Thyroid gland (tissue), 4 donors: ENCODE results near the gene EYA4. TPM values are rescaled to one million over a fixed set of nuclear protein-coding genes. Genes with fewer than 3 reads are reported as not detected.

ENCODE experiments used
- DNase-seq, 2 donors: peaks; one replicate each; pipeline ENCODE4 v3.0.0-alpha.2; 2019
- H3K27ac ChIP-seq, 3 donors: fragments of 200-600 bp; sonication (generic); 1 replicate in 2 of 3; 2 replicates in 1 of 3; pipeline ENCODE4 v1.5.1; 2016 to 2019; ENCODE audit warnings: mild to moderate bottlenecking in 1 of 3, moderate library complexity in 1 of 3
- H3K27me3 ChIP-seq: fragments of 200-600 bp; sonication (generic); one replicate; pipeline ENCODE4 v1.5.1; 2019
- H3K36me3 ChIP-seq, 2 donors: fragments of 200-600 bp; sonication (generic); one replicate each; pipeline ENCODE4 v1.5.1; 2016 to 2019
- H3K4me1 ChIP-seq, 2 donors: fragments of 200-600 bp; sonication (generic); one replicate each; pipeline ENCODE4 v1.5.1; 2017 to 2019
- H3K4me3 ChIP-seq, 3 donors: fragments of 200-600 bp; sonication (generic); replicated peaks in 1 of 3; 1 replicate in 2 of 3; 2 replicates in 1 of 3; pipeline ENCODE4 v1.5.1; 2016; ENCODE audit warnings: mild to moderate bottlenecking in 1 of 3
- H3K9me3 ChIP-seq: fragments of 200-600 bp; sonication (generic); one replicate; pipeline ENCODE4 v1.5.1; 2017
- POLR2A ChIP-seq, 2 donors: fragments of 450-650 bp; IDR thresholded peaks; one replicate each; pipeline ENCODE4 v1.6.1; 2017; ENCODE audit warnings: antibody characterized with exemption in 2 of 2, mild to moderate bottlenecking in 2 of 2, moderate library complexity in 1 of 2
- WGBS, 2 donors: methylation state at CpG; one replicate each; pipeline ENCODE4 v1.1.5; 2017; 5-methylcytosine and 5-hydroxymethylcytosine counted together
- intact Hi-C: fragments of 100-400 bp; cut with DNase I; formaldehyde crosslinking; loops from one replicate; pipeline ENCODE4 v1.15.1; 2023
- total RNA-seq, 4 donors: library from RNA; depleted of rRNA; stranded (reverse); fragments of >200 nt; gene quantifications; one replicate each; pipeline ENCODE4 v1.2.3, GENCODE V29; 2016
- TF ChIP-seq, protein P1 (sequence below), 6 experiments: fragments of 200-600 bp in 3 of 6; fragments of 450-650 bp in 3 of 6; sonication (generic) in 3 of 6; IDR thresholded peaks; one replicate each; pipeline ENCODE4 v1.5.1; 2016 to 2019; ENCODE audit warnings: antibody characterized with exemption in 6 of 6, mild to moderate bottlenecking in 2 of 6, inconsistent platforms in 1 of 6, moderate library complexity in 1 of 6

The EYA4 gene
- total RNA-seq, 4 donors from 2014 or later = 3.3 to 8.2 (median 5.3) TPM

DNA sequence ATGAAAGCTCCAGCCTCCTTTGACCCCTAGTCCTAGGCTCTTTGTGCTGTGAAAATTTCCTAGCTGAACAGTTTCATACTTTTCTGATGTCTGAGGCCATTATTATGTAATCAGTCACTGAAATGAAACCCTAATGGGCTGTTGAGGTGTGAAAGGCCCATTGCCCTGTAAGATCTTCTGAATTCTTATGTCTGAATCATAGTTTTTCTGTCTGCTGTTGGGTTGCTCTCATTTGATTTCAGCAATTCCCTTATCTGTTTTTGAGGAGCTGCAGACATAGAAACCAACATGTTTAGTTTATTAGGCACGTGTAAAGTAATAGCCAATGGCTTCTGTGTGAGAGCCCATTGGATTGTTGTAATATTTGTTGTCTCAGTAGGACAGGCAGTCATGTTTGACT, 118.1 kb downstream of the EYA4 start:
- no peaks in the 10 kb centered on the region for H3K4me1 ChIP-seq
- no peaks in the 10 kb centered on the region for H3K9me3 ChIP-seq
- TF ChIP-seq, protein P1, sequence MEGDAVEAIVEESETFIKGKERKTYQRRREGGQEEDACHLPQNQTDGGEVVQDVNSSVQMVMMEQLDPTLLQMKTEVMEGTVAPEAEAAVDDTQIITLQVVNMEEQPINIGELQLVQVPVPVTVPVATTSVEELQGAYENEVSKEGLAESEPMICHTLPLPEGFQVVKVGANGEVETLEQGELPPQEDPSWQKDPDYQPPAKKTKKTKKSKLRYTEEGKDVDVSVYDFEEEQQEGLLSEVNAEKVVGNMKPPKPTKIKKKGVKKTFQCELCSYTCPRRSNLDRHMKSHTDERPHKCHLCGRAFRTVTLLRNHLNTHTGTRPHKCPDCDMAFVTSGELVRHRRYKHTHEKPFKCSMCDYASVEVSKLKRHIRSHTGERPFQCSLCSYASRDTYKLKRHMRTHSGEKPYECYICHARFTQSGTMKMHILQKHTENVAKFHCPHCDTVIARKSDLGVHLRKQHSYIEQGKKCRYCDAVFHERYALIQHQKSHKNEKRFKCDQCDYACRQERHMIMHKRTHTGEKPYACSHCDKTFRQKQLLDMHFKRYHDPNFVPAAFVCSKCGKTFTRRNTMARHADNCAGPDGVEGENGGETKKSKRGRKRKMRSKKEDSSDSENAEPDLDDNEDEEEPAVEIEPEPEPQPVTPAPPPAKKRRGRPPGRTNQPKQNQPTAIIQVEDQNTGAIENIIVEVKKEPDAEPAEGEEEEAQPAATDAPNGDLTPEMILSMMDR (IDR thresholded peaks at IDR 0.05) = no peak
- no peak for TF ChIP-seq POLR2A (IDR thresholded peaks at IDR 0.05)
- no peaks in the 10 kb centered on the region for H3K27me3 ChIP-seq
- H3K4me3 ChIP-seq = no peak overlapping the region
- intact Hi-C loops = no loop called here
- H3K27ac ChIP-seq = no peak overlapping the region
- DNase-seq = no peak
- 84 to 92% methylated on average over 1 of the region's 1 CpG for WGBS, 2 donors
- no peaks in the 10 kb centered on the region for H3K36me3 ChIP-seq

- TF ChIP-seq POLR2A (IDR thresholded peaks at IDR 0.05) = no peak
- TF ChIP-seq, protein P1 (IDR thresholded peaks at IDR 0.05) = no peak
- no peaks in the 10 kb centered on the region for H3K36me3 ChIP-seq
- no peak for DNase-seq
- intact Hi-C loops = no loop called here
- H3K4me3 ChIP-seq = no peak overlapping the region
- no peaks in the 10 kb centered on the region for H3K4me1 ChIP-seq
- H3K9me3 ChIP-seq = no peaks in the 10 kb centered on the region
- 92 to 94% methylated on average over 1 of the region's 1 CpG for WGBS, 2 donors
- no peaks in the 10 kb centered on the region for H3K27me3 ChIP-seq
- H3K27ac ChIP-seq = no peak overlapping the region
Measured at GRCh38 chr6:133359760-133360159, 118.6 kb downstream of the EYA4 start.

GRCh38 chr6:133360194-133360593, 119.0 kb downstream of the EYA4 start:
- intact Hi-C loops = no loop called here
- H3K36me3 ChIP-seq = no peaks in the 10 kb centered on the region
- WGBS, 2 donors = 89 to 92% methylated on average over 5 of the region's 5 CpGs
- H3K4me3 ChIP-seq = no peak overlapping the region
- no peak overlapping the region for H3K27ac ChIP-seq
- no peak for DNase-seq
- H3K9me3 ChIP-seq = no peaks in the 10 kb centered on the region
- no peaks in the 10 kb centered on the region for H3K4me1 ChIP-seq
- H3K27me3 ChIP-seq = no peaks in the 10 kb centered on the region
- TF ChIP-seq, protein P1 (IDR thresholded peaks at IDR 0.05) = no peak

- intact Hi-C loops = no loop called here
- Histone ChIP-seq H3K27me3 (no peaks in the 10 kb centered on the region), H3K4me1 (peaks cover 5 to 9% of the 10 kb centered on the region in 2 donors), H3K36me3 (no peaks in the 10 kb centered on the region), H3K4me3 (no peak overlapping the region), H3K27ac (no peak overlapping the region), H3K9me3 (no peaks in the 10 kb centered on the region)
- TF ChIP-seq, protein P1 (IDR thresholded peaks at IDR 0.05) = no peak
- no peak for TF ChIP-seq POLR2A (IDR thresholded peaks at IDR 0.05)
- 86 to 89% methylated on average over 4 of the region's 4 CpGs for WGBS, 2 donors
- no peak for DNase-seq
Measured at GRCh38 chr6:133362813-133363212, 121.7 kb downstream of the EYA4 start.

DNA sequence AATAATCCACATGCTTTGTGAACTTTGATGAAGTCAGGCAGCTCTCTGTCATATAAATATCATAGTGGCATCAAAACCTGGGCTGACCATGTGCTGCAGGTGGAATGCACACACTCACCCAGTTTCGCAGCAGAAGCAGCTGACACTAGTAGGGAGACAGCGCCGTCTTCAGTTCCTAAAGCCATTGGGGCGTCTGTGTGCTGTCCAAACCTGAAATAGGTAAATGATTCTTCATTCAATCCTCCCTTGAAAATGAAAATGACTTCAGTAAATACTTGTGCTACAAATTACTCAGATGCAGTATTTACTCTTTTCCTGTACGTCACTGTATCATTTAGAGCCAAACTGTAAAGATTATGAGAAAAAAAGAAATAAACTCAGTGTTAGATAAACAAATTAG, 127.5 kb downstream of the EYA4 start:
- H3K27me3 ChIP-seq = no peaks in the 10 kb centered on the region
- intact Hi-C loops = no loop called here
- no peaks in the 10 kb centered on the region for H3K36me3 ChIP-seq
- H3K4me1 ChIP-seq = peaks cover 5 to 9% of the 10 kb centered on the region in 2 donors
- no peaks in the 10 kb centered on the region for H3K9me3 ChIP-seq
- no peak overlapping the region for H3K27ac ChIP-seq
- DNase-seq = no peak
- WGBS, 2 donors = 81 to 89% methylated on average over 5 of the region's 5 CpGs
- no peak overlapping the region for H3K4me3 ChIP-seq
- TF ChIP-seq, protein P1 (IDR thresholded peaks at IDR 0.05) = no peak
- no peak for TF ChIP-seq POLR2A (IDR thresholded peaks at IDR 0.05)
